GM08714 (cell line): ENCODE measurements around the gene ZNF248.
"Not testable (repeated sequence)": the region's sequence is repeated elsewhere in the genome, so short reads cannot be mapped to it uniquely, and the experiment has no call there.

ENCODE experiments used
- H3K4me3 ChIP-seq: fragments of 200-500 bp; sonication (Bioruptor generic); 2 replicates; pipeline ENCODE4 v1.5.1; 2014; ENCODE audit warnings: mild to moderate bottlenecking, low read length, inconsistent platforms
- ZNF274 ChIP-seq: IDR thresholded peaks from 2 replicates; pipeline ENCODE4 v1.6.1; 2012; ENCODE audit warnings: mild to moderate bottlenecking, low read depth, low read length

ZNF248 gene

GRCh38 chr10:37857287-37858211 lies at the start of gene ZNF248:
Gene ZNF248 (minus strand): TSS chr10:37857610. CDS start chr10:37856310, 1,300 bp downstream.
- peak within 1 kb of the TSS; percentile 89 for H3K4me3 ChIP-seq
- no peak for TF ChIP-seq ZNF274

GRCh38 chr10:37906382-37906781 lies 49.0 kb upstream of the ZNF248 start:
- H3K4me3 ChIP-seq = no peak overlapping the region
- no peak for TF ChIP-seq ZNF274

DNA sequence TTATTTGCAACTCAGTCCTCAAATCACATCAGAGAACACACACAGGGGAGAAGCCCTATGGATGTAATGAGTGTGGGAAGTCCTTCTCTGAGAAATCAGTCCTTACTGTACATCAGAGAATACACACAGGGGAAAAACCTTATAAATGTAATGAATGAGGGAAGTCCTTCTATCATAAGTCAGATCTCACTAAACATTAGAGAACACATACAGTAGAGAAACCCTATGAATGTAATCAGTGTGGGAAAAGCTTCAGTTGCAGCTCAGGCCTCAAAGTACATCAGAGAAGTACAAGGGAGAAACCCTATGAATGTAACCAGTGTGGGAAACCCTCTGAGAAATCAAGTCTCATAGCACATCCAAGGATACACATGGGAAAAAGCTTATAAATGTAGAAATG lies 39.0 kb upstream of the ZNF248 start:
- no peak for TF ChIP-seq ZNF274
- H3K4me3 ChIP-seq = no peak overlapping the region

DNA sequence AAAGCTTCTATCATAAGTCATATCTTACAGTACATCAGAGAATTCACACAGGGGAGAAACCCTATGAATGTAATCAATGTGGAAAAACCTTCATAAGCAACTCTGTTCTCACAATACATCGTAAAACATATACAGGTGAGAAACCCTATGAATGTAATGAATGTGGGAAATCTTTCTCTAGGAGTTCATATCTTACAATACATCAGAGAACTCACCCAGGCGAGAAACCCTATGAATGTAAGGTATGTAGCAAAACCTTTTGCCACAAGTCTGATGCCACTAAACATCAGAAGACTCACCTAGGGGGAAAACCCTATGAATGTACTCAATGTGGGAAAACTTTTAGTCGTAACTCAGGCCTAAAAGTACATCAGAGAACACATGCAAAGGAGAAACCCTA lies 38.3 kb upstream of the ZNF248 start:
- no peak overlapping the region for H3K4me3 ChIP-seq
- TF ChIP-seq ZNF274 = 0 out of 2 replicates have a peak, but pooled peaks have one; percentile 19

GRCh38 chr10:37885850-37886249 lies 28.4 kb upstream of the ZNF248 start:
- no peak overlapping the region for H3K4me3 ChIP-seq
- no peak for TF ChIP-seq ZNF274

GRCh38 chr10:37872955-37873354 lies 15.5 kb upstream of the ZNF248 start:
- TF ChIP-seq ZNF274 = no peak
- H3K4me3 ChIP-seq = no peak overlapping the region

DNA sequence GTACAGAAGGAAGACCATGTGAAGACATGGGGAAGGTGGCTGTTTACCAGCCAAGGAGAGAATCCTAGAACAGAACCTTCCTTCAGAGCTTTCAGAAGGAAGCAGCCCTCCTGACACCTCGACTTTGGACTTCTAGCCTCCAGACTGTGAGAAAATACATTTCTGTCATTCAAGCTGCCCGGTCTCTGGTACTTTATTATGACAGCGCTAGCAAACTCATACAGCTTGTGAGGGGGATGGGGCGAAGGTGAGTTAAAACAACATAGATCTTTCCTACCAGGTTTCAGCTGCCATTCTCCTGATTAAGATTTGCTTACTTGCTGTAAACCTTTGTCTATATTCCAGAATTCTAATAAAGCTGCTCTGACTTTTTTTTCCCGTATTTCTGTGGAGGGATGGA lies 14.9 kb upstream of the ZNF248 start:
- no peak for TF ChIP-seq ZNF274
- H3K4me3 ChIP-seq = no peak overlapping the region

GRCh38 chr10:37871568-37872251 lies 14.3 kb upstream of the ZNF248 start:
- H3K4me3 ChIP-seq = no peak overlapping the region
- TF ChIP-seq ZNF274 = no peak

GRCh38 chr10:37871143-37871542 lies 13.7 kb upstream of the ZNF248 start:
- H3K4me3 ChIP-seq = no peak overlapping the region
- no peak for TF ChIP-seq ZNF274

DNA sequence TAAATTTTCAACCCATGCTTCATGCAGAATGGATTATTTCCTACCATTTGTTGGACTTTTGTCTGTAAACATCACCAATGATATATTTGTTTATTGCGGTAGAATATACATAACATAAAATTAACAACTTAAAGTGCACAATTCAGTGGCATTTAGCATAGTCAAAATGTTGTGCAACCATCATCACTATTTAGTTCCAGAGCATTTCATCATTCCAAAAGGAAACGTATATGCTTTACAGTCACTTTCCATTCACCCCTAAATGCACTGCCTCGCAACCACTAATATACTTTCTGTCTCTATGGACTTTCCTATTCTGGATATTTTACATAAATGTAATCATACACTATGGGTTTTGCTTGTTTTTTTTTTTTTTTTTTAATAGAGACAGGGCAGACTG lies 11.4 kb upstream of the ZNF248 start:
- no peak overlapping the region for H3K4me3 ChIP-seq
- no peak for TF ChIP-seq ZNF274

DNA sequence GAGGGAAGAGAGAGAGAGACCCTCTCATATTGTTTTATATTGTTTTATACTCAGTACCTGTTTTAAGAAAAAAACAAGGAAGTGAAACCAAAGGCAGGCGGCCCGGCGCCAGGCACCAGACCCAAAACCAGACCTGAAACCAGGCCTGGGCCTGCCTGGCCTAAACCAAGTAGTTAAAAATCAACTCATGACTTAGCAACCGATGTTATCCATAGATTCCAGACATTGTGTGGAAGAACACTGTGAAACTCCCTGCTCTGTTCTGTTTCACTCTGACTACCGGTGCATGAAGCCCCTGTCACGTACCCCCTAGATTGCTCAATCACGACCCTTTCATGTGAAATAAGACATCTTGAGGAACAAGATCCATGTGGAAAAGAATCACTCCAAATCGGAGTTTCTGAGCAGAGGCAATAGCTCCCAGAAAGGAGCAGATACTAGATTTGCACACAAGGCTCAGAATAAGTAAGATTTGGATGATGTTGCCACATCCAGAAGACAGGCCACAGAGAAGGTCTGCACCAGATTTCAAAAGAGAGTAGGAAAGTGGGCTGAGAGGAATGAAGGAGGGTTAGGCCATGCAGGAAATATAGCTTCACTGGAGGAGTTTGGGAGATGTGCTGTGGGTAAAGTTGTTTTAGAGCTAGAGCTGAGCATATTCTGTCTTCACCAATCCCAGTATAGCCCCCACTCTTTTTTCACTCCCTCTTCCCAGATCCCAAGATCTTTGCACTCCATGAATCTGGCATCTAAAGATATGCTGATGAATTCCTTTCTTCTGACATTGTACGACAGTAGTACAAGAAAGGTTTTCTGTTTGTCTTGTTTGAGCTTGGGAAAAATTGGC lies 8.8 kb upstream of the ZNF248 start:
- no peak overlapping the region; the same call in 1 of the 2 replicates for H3K4me3 ChIP-seq
- TF ChIP-seq ZNF274 = no peak

GRCh38 chr10:37865264-37865663 lies 7.9 kb upstream of the ZNF248 start:
- H3K4me3 ChIP-seq = no peak overlapping the region
- TF ChIP-seq ZNF274 = no peak

- no peak for TF ChIP-seq ZNF274
Observed at GRCh38 chr10:37860494-37861190, 3.2 kb upstream of the ZNF248 start.

DNA sequence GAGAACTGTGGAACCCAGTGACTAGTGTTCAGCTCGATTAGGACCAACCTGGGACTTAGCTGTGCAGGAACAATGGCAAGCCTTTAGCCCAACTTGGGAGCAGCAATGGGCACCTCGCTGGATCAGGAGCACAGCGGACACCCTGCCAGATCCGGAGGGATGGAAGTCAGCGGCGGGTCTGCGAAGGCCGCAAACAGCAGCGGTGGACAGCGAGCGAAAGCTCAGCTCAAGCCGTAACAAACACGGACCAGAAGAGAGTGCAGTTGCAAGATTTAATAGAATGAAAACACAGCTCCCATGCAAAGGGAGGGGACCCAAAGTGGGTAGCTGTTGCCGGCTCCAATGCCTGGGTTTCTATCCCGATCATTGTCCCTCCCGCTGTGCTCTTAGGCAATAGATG lies 1.9 kb upstream of the ZNF248 start:
- not testable (repeated sequence) for H3K4me3 ChIP-seq

More at GRCh38 chr10:37860494-37861190, 3.2 kb upstream of the ZNF248 start:
- no peak overlapping the region for H3K4me3 ChIP-seq

DNA sequence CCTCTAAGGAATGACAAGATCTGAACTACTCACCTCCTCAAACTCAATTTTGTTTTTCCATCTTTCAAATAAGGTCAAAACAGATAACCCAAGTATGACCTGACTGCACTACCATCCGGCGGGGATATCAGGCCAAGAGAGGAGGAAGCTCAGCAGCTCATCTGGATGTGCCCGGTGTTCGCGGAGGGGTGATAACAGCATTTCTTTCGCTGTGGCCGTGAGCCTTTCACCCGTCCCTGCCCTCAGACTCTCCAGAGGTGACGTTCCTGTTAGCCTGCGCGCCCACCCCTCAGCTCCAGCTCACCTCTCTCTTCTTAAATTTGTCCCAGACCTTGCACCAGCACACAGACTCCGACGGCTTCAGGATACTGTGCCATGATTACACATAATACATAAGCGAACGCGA lies 526 bp downstream of the ZNF248 start:
- peak overlapping the region; percentile 89 for H3K4me3 ChIP-seq
- TF ChIP-seq ZNF274 = no peak
